Neuron (in vitro differentiated cells): ENCODE measurements around the gene NSMCE4A.
A peak's percentile ranks its signal among the peaks of the same experiment; 100 is the strongest.
"Not testable (repeated sequence)": the region's sequence is repeated elsewhere in the genome, so short reads cannot be mapped to it uniquely, and the experiment has no call there.

Experiments
- H2AFZ ChIP-seq: one replicate; pipeline ENCODE4 v1.6.1; 2013; ENCODE audit warnings: low read depth, mild to moderate bottlenecking, inconsistent platforms, low read length, moderate library complexity
- H3K27me3 ChIP-seq: one replicate; pipeline ENCODE4 v1.6.1; 2013; ENCODE audit warnings: low read length; ENCODE audit not compliant: insufficient read depth
- H3K36me3 ChIP-seq: one replicate; pipeline ENCODE4 v1.6.1; 2013; ENCODE audit warnings: low read length; ENCODE audit not compliant: insufficient read depth
- H3K4me1 ChIP-seq: one replicate; pipeline ENCODE4 v1.6.1; 2013; ENCODE audit warnings: low read length; ENCODE audit not compliant: insufficient read depth
- H3K4me3 ChIP-seq: 2 replicates; pipeline ENCODE4 v1.5.1; 2013; ENCODE audit warnings: mild to moderate bottlenecking, low read length, moderate library complexity
- H3K9me3 ChIP-seq: one replicate; pipeline ENCODE4 v1.6.1; 2013; ENCODE audit warnings: low read length

The NSMCE4A gene

GRCh38 chr10:121976607-121977006 lies 1.6 kb upstream of the NSMCE4A start:
- Histone ChIP-seq H3K4me1 (peaks cover 16% of the 10 kb centered on the region), H3K4me3 (no peak overlapping the region), H2AFZ (no peak overlapping the region), H3K27me3 (no peaks in the 10 kb centered on the region), H3K36me3 (peaks cover 11% of the 10 kb centered on the region), H3K9me3 (peaks cover 2% of the 10 kb centered on the region)

- H3K27me3 ChIP-seq, result no peaks in the 10 kb centered on the region
- peak overlapping the region; percentile 55 for H3K4me3 ChIP-seq
- peaks cover 19% of the 10 kb centered on the region for H3K36me3 ChIP-seq
- peaks cover 2% of the 10 kb centered on the region for H3K9me3 ChIP-seq
- peaks cover 16% of the 10 kb centered on the region for H3K4me1 ChIP-seq
- H2AFZ ChIP-seq, result peak overlapping the region; percentile 95
These were observed 474 bp upstream of the NSMCE4A start for GRCh38 chr10:121975295-121976086.

DNA sequence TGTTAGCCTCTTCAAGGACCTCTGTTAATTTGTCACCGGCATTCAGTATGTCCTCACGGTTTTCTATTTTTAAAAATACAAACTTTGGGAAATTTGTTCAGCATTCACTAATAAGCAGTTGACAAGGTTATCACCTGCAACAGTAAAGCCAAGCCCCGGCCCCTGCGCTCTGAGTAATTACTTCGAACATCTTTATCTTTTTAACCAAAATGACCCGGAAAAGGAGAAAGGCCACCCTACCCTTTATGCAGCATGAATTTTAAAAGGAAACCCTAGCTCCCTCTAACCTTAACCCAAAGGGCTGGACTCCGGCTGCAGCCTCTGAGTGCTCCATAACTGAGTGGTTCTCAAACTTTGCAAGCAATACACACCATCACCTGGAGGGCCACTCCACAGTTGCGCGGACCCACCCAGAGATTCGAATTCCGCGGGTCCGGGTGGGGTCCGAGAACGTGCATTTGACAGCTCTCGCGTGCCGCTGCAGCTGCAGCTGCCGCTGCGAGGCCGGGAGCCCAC lies 940 bp downstream of the NSMCE4A start:
- peaks cover 2% of the 10 kb centered on the region for H3K9me3 ChIP-seq
- H3K4me3 ChIP-seq, result peak overlapping the region; percentile 55
- H3K36me3 ChIP-seq, result peaks cover 23% of the 10 kb centered on the region
- H3K4me1 ChIP-seq, result peaks cover 16% of the 10 kb centered on the region
- H3K27me3 ChIP-seq, result no peaks in the 10 kb centered on the region
- H2AFZ ChIP-seq, result peak overlapping the region; percentile 95

GRCh38 chr10:121969086-121969485 lies 5.9 kb downstream of the NSMCE4A start:
- H3K4me1 ChIP-seq, result peaks cover 10% of the 10 kb centered on the region
- peaks cover 66% of the 10 kb centered on the region for H3K36me3 ChIP-seq
- H3K4me3 ChIP-seq, H2AFZ ChIP-seq, H3K27me3 ChIP-seq, H3K9me3 ChIP-seq: not testable (repeated sequence)

DNA sequence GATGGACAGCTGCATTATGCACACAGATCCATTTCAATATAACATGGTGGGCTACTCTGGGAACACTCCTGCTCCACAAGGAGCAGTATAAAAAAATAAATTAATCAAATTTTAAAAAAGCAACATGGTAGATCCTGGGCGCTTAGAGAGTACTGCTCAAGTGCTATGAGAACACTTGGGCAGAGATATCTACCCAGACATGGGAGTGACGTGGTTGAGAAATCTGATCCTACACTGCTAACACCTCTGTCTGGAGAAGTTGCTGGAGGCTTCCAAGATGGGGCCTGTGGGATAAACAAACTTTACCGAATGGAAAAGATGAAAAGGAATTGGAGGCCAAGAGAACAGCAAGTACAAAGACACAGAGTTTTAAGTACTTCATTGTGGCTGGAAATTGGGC lies 9.0 kb downstream of the NSMCE4A start:
- H3K4me3 ChIP-seq, result no peak overlapping the region
- peaks cover 61% of the 10 kb centered on the region for H3K36me3 ChIP-seq
- no peaks in the 10 kb centered on the region for H3K9me3 ChIP-seq
- no peak overlapping the region for H2AFZ ChIP-seq
- H3K4me1 ChIP-seq, result no peaks in the 10 kb centered on the region
- no peaks in the 10 kb centered on the region for H3K27me3 ChIP-seq

GRCh38 chr10:121961456-121961855 lies 13.6 kb downstream of the NSMCE4A start:
- H3K4me1 ChIP-seq, result no peaks in the 10 kb centered on the region
- peaks cover 52% of the 10 kb centered on the region for H3K36me3 ChIP-seq
- H2AFZ ChIP-seq, result no peak overlapping the region
- no peaks in the 10 kb centered on the region for H3K9me3 ChIP-seq
- no peaks in the 10 kb centered on the region for H3K27me3 ChIP-seq
- H3K4me3 ChIP-seq, result no peak overlapping the region

DNA sequence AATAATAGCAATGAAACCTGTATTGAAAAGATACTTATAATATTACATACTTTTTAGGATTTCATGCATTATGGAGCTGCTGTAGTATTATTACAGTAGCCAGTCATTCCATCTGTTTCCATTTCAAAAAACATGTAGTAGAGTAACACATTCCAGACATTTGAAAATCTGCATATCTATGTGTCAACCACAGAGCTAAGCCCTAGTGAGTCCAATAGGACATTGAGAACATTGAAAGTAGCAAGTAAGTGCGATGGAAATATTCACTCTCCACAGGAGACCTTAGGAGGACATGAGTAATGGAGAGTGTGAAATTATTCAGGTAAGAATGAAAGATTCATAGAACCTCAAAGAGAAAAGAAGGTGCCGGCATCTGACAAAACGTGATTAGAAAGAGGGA lies 15.3 kb downstream of the NSMCE4A start:
- no peaks in the 10 kb centered on the region for H3K27me3 ChIP-seq
- no peaks in the 10 kb centered on the region for H3K9me3 ChIP-seq
- no peak overlapping the region for H2AFZ ChIP-seq
- H3K36me3 ChIP-seq, result peaks cover 44% of the 10 kb centered on the region
- H3K4me1 ChIP-seq, result no peaks in the 10 kb centered on the region
- no peak overlapping the region for H3K4me3 ChIP-seq

- H3K36me3 ChIP-seq, result peaks cover 40% of the 10 kb centered on the region
These were observed 18.6 kb downstream of the NSMCE4A start for GRCh38 chr10:121956111-121957061.

DNA sequence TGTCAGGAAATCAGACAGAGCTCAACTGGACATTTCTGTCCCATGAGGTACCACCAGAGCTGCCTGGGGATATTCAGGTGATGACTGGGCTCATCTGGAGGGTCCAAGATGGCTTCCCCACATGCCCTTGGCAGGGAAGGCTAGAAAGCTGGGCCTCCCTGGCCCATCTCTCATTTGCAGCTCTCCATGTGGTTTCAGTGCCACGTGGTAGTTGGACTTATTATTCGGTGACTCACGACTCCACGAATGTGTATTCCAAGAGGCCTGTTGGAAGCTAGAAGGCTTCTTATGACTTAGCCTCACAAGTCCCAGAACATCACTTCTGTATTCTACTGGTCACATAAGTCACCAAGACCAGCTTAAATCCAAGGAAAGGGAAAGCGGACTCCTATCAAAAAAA lies 22.8 kb downstream of the NSMCE4A start:
- H2AFZ ChIP-seq, result no peak overlapping the region
- no peaks in the 10 kb centered on the region for H3K27me3 ChIP-seq
- no peaks in the 10 kb centered on the region for H3K9me3 ChIP-seq
- peaks cover 21% of the 10 kb centered on the region for H3K36me3 ChIP-seq
- H3K4me1 ChIP-seq, result peaks cover 14% of the 10 kb centered on the region
- no peak overlapping the region for H3K4me3 ChIP-seq

More at GRCh38 chr10:121956111-121957061, 18.6 kb downstream of the NSMCE4A start:
- no peaks in the 10 kb centered on the region for H3K4me1 ChIP-seq
- H3K9me3 ChIP-seq, result no peaks in the 10 kb centered on the region
- no peak overlapping the region for H2AFZ ChIP-seq
- no peak overlapping the region for H3K4me3 ChIP-seq
- no peaks in the 10 kb centered on the region for H3K27me3 ChIP-seq

GRCh38 chr10:121949451-121949850 lies 25.6 kb downstream of the NSMCE4A start:
- no peaks in the 10 kb centered on the region for H3K9me3 ChIP-seq
- peaks cover 14% of the 10 kb centered on the region for H3K4me1 ChIP-seq
- peaks cover 5% of the 10 kb centered on the region for H3K36me3 ChIP-seq
- no peaks in the 10 kb centered on the region for H3K27me3 ChIP-seq
- no peak overlapping the region for H2AFZ ChIP-seq
- no peak overlapping the region for H3K4me3 ChIP-seq

GRCh38 chr10:121949049-121949448 lies 26.0 kb downstream of the NSMCE4A start:
- Histone ChIP-seq H3K4me3 (no peak overlapping the region), H3K9me3 (no peaks in the 10 kb centered on the region), H3K27me3 (no peaks in the 10 kb centered on the region), H2AFZ (no peak overlapping the region), H3K4me1 (peaks cover 14% of the 10 kb centered on the region), H3K36me3 (peaks cover 5% of the 10 kb centered on the region)

DNA sequence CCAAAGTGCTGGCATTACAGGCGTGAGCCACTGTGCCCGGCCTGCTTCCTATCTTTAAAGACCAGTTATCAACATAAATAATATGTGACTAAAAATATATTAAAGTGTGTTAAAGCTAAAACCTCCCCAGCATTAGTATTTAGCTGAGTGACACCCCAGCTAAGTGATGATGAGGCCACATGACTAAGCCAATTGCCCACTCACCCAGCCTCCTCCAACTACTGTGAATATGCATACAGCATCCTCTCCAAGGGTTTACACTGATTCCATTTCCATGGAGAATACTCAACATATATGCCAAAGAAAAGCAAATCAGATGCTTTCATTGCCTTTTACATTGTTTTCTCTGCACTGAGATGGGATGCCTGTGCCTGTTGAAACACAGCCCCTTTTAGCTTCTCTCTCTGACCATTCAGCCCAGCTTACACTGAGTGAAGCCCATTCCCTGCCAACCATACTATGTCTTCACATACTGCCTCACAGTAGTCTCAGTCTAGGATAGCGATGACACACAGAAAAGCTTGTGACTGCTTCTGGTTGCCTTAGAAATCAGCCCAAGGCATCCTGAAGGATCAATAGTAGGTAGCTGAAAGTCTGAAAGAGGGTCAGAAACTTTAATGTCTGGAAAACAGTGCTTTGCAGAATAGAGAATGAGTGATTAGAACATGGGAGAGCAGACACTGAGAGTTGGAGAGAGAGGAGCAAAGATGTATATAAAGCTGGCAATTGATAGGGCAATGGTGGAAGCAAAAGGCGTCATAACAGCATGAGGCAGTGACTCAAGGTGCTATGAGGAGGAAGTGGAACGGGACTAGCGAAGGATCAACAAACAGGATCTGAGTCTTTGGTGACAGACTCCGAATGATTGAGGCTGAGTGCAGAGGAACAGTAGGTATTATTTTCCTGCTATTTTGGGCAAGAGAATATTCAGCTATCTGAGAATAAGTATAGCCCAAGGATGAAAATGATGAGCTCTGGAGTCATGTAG lies 27.4 kb downstream of the NSMCE4A start:
- no peaks in the 10 kb centered on the region for H3K27me3 ChIP-seq
- H3K4me3 ChIP-seq, result no peak overlapping the region
- peaks cover 5% of the 10 kb centered on the region for H3K36me3 ChIP-seq
- no peaks in the 10 kb centered on the region for H3K9me3 ChIP-seq
- no peak overlapping the region for H2AFZ ChIP-seq
- H3K4me1 ChIP-seq, result peaks cover 14% of the 10 kb centered on the region
